Endothelial cell of umbilical vein (primary cell): Measurements from ENCODE around the gene IFITM5.

Experiments
- CTCF ChIP-seq, 2 donors: IDR thresholded peaks; 1 replicate in 1 of 2; 2 replicates in 1 of 2; pipeline ENCODE4 v1.5.1; 2011; ENCODE audit warnings: low read length in 2 of 2, mild to moderate bottlenecking in 2 of 2, moderate library complexity in 2 of 2, control low read depth in 1 of 2, inconsistent platforms in 1 of 2, low read depth in 1 of 2; ENCODE audit not compliant: insufficient read depth in 1 of 2; ENCODE audit errors: extremely low read depth in 1 of 2
- EZH2 ChIP-seq: IDR thresholded peaks from 2 replicates; pipeline ENCODE4 v1.6.1; 2012; ENCODE audit warnings: borderline replicate concordance, low read depth, mild to moderate bottlenecking, moderate library complexity, low read length, inconsistent platforms; ENCODE audit not compliant: severe bottlenecking
- FOS ChIP-seq: IDR thresholded peaks from 2 replicates; pipeline ENCODE4 v1.6.1; 2011; ENCODE audit warnings: mild to moderate bottlenecking, low read length, moderate library complexity, borderline replicate concordance; ENCODE audit not compliant: insufficient read depth
- MYC ChIP-seq: IDR thresholded peaks from one replicate; pipeline ENCODE4 v1.6.1; 2011; ENCODE audit warnings: mild to moderate bottlenecking, low read depth, low read length
- POLR2A ChIP-seq: IDR thresholded peaks from 2 replicates; pipeline ENCODE4 v1.6.1; 2012; ENCODE audit warnings: low read depth, mild to moderate bottlenecking, control low read depth, low read length
- POLR2AphosphoS5 ChIP-seq: IDR thresholded peaks from 2 replicates; pipeline ENCODE4 v1.6.1; 2012; ENCODE audit warnings: low read depth, mild to moderate bottlenecking, control low read depth, low read length, moderate library complexity; ENCODE audit not compliant: insufficient read depth

GRCh38 chr11:291281-292210 is 7.8 kb downstream of the IFITM5 start:
- TF ChIP-seq MYC (no peak), CTCF (IDR thresholded peaks at IDR 0.05; ENCODE audit: extremely low read depth in 1 of 2, insufficient read depth in 1 of 2, low read depth in 1 of 2, low read length in 2 of 2) (no peak), FOS (no peak), POLR2A (no peak), POLR2AphosphoS5 (no peak), EZH2 (no peak)
